ENCODE measurements around the gene GPRC5B.

GPRC5B gene

DNA sequence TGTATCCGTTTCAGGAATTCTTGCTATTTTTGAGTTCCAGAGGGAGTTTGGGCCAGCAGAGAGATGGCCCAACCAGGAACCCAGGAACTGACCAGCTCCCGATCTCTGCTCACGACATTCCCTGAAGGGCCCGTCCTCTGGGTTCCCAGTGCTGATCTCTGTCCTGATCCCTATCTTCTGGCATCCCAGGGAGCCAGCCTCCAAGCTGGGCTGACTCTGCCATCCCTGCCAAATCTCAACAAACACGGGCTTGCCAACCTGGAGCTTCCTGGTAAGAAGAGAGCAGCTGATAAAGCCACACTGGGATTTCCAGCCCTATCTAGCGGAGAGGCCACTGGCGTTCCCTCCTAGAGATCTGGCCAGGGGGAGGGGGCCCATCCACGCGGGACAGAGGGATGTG lies 16.2 kb downstream of the GPRC5B start:
- DNase-seq, result no peak

- DNase-seq, result no peak
Measured at GRCh38 chr16:19864566-19864965, 20.1 kb downstream of the GPRC5B start.

DNA sequence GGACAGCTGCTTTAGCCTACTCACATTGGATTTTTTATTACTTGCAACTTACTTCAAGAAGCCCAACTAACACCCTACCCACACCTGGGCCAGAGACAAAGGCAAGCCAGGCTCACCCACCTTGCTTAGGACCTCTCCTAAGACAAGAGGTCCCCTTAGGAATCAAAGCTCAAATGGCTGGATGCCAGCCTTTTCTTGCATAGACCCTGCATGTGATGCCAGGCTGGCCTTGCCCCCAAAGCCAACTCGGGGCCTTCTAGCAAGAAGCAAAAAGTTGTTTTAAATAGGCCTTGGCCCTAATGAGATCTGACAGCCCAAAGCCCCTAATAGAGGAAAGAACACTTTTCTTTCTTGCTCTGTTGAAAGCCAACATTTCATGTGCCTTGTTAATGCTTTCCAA lies 20.7 kb downstream of the GPRC5B start:
- DNase-seq, result no peak

- no peak for DNase-seq
Measured at GRCh38 chr16:19861811-19862327, 22.8 kb downstream of the GPRC5B start.

- DNase-seq, result no peak
Measured at GRCh38 chr16:19861133-19861532, 23.5 kb downstream of the GPRC5B start.

DNA sequence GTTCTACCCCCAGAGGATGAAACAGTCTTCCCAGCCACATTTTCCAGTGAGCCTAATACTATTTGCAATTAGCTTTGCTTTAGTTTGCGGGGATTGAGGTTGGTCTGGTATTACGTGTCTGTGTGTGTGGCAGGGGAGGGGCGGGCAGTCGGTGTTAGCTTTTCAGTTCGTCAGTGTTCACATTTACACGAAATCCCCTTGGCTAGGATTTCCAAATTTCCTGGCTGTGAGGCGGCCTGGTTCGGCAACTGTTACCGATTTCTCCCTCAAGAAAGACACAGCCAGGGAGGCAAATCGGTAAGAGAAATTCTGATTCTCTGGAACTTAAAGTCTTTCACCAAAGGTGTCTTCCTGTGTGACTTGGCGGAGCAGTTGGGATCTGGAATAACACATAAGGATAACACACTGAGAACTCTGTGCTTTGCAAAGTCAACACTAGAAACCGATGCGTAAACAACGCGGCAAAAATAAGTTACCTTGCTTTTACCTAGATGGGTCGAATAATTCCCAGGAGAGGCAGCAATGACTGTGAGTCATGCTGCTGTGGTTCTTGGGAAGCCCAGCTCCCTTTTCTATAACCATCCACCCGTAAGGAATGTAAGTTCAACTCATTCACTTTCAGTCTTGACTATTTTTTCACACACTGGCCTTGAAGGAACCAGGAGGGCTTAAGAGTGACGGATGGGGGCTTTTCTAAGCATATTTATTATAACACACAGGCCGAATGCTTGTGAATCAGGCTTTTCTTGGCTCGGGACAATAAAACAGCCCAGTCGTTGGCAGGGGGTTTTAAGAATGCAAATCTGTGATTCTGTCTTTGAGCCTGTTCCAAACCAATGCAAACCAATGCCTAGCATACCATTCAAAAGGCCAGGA lies 24.2 kb downstream of the GPRC5B start:
- DNase-seq, result no peak

- DNase-seq, result no peak
Measured at GRCh38 chr16:19859603-19860002, 25.0 kb downstream of the GPRC5B start.

DNA sequence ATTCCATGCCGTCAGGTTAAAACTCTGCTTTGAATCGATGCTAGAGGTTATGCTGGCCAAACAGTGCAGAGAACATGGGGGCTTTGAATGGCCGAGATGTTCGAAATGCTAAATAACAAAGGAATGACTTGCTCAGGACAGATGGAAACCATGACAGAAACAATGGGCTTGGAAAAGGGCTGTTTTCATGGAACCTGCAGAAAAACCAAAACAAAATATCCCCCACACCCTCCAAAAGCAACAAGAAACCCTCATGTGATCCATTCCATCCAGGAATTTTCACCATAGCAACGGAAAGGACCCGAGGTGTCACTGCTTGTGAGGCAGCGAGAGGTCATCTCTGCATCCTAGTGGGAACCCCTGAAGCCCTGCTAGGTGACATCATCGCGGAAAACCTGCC lies 25.5 kb downstream of the GPRC5B start:
- DNase-seq, result no peak

GRCh38 chr16:19858340-19859018 lies 26.2 kb downstream of the GPRC5B start:
- DNase-seq, result no peak

- no peak for DNase-seq
Measured at GRCh38 chr16:19857593-19858339, 26.9 kb downstream of the GPRC5B start.

DNA sequence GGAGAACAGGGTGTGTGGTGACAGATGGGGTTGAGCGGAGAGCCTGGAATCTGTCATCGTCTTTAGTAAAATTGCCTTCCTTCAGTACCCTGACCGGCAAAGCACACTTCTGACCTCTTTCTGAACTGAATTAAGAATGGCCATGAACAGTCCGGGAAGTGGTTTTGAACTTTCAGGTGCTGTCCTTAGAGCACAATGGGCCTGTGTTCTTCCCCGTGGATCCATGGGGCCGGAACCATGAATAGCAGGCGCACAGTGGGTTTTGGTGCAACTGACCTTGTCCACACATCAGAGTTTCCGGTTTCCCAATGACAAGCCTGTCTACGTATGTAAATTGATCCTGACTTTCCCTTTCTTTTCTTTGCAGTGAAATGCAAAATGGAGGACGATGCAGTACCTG lies 28.5 kb downstream of the GPRC5B start:
- no peak for DNase-seq

DNA sequence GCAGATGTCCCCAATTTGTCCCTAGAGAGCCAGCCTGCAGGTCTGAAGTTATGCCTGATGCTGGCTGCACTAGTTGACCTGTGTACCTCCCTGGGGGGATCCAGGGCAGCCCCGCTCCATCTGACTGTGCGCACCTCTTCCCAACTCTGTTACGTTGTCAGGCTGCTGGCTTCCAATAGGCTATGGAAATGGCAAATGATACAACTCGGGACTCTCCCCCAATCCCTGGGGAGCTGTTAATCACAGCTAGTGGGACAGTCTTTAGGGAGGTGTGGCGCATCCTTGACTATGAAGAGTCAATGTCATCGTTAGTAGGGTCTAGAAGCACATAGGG lies 30.1 kb downstream of the GPRC5B start:
- DNase-seq, result no peak

GRCh38 chr16:19853742-19854542 lies 30.7 kb downstream of the GPRC5B start:
- DNase-seq, result no peak

GRCh38 chr16:19853132-19853741 lies 31.4 kb downstream of the GPRC5B start:
- no peak for DNase-seq

DNA sequence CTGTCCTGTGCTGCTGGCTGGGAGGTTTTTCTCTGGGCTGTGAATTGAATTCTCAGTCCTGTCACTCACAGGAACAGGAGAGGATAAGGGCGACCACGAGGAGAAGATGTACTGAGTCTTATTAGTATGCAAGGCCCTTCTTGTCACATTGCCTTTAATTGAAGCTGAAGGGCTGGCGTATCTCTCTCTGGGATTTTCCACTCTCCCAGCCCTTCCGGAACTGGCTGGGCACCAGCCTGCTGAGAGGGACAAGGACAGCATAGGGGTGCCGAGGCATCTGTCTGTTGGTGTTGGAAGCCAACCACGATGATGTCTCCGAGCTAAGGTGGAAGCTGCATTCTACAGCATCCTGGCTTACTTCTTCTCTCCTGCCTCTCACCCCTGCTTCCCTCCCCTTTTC lies 33.2 kb downstream of the GPRC5B start:
- no peak for DNase-seq

- peak; percentile 11 for DNase-seq
Measured at GRCh38 chr16:19850131-19850817, 34.4 kb downstream of the GPRC5B start.

- DNase-seq, result no peak
Measured at GRCh38 chr16:19848756-19849155, 35.9 kb downstream of the GPRC5B start.

GRCh38 chr16:19846436-19846835 lies 38.2 kb downstream of the GPRC5B start:
- DNase-seq, result no peak

DNA sequence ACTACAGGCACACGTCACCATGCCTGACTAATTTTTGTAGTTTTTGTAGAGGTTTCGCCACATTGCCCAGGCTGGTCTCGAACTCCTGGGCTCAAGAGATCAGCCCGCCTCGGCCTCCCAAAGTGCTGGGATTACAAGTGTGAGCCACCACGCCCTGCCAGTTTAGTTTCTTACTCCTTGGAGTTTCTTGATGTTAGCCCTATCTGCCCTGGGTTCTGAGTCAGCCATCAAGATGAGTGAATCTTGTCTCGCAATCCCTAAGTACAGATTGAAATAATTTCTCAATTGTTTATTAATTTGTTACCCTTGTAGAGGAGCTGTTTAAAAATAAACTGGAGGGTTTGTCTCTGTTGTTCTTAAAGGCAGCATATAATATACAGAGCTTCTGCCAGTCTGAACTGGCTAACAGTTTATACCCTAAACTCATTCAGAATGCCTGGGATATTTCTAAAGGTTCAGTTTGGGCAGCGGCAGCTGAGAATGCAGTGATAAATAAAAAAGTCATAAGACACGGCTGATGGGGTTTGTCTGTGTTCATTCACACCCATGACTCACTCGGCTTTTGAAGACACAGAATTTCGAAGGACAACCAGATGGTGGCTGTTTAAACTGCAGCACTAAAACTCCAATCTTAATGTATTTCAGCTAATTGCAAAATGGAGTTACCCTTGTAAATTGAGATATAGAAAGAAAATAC lies 39.6 kb downstream of the GPRC5B start:
- no peak for DNase-seq

- DNase-seq, result no peak
Measured at GRCh38 chr16:19843371-19843770, 41.3 kb downstream of the GPRC5B start.

Data from NCI-H774 (cell line).